Measurements from ENCODE around the gene HNRNPAB.
A peak's percentile ranks its signal among the peaks of the same experiment; 100 is the strongest.

HNRNPAB gene

GRCh38 chr5:178228609-178229008 is 24.3 kb downstream of the HNRNPAB start:
- TF ChIP-seq EGR1 (IDR thresholded peaks at IDR 0.05) (no peak), CEBPB (IDR thresholded peaks at IDR 0.05) (no peak), ZBTB7A (IDR thresholded peaks at IDR 0.05; ENCODE audit: low read depth) (no peak), TCF12 (IDR thresholded peaks at IDR 0.05; ENCODE audit: low read depth) (no peak), YY1 (IDR thresholded peaks at IDR 0.05; ENCODE audit: low read depth) (no peak), NFIC (IDR thresholded peaks at IDR 0.05) (no peak)
- TF ChIP-seq, protein P1, sequence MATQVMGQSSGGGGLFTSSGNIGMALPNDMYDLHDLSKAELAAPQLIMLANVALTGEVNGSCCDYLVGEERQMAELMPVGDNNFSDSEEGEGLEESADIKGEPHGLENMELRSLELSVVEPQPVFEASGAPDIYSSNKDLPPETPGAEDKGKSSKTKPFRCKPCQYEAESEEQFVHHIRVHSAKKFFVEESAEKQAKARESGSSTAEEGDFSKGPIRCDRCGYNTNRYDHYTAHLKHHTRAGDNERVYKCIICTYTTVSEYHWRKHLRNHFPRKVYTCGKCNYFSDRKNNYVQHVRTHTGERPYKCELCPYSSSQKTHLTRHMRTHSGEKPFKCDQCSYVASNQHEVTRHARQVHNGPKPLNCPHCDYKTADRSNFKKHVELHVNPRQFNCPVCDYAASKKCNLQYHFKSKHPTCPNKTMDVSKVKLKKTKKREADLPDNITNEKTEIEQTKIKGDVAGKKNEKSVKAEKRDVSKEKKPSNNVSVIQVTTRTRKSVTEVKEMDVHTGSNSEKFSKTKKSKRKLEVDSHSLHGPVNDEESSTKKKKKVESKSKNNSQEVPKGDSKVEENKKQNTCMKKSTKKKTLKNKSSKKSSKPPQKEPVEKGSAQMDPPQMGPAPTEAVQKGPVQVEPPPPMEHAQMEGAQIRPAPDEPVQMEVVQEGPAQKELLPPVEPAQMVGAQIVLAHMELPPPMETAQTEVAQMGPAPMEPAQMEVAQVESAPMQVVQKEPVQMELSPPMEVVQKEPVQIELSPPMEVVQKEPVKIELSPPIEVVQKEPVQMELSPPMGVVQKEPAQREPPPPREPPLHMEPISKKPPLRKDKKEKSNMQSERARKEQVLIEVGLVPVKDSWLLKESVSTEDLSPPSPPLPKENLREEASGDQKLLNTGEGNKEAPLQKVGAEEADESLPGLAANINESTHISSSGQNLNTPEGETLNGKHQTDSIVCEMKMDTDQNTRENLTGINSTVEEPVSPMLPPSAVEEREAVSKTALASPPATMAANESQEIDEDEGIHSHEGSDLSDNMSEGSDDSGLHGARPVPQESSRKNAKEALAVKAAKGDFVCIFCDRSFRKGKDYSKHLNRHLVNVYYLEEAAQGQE (IDR thresholded peaks at IDR 0.05; ENCODE audit: low read depth) = no peak

DNA sequence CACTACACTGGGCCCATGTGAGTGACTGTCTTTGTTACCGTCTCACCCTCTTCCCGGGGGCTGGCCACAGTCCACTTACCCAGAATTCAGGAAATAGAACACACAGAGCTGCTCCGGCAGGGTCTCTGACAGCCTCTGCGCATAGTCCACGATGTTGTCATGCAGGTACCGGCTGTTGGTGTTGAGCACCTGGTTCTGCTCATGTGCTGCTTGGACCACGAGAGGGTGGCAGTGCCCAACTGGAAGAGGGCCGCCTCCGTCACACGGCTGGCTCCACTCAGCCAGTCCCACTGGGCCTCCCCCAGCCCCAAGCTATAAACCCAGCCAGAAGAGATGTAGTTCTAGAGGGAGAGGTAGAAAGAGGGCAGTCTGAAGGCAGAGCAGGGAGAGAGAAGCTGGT is 25.5 kb downstream of the HNRNPAB start:
- TF ChIP-seq TEAD4 (IDR thresholded peaks at IDR 0.05) (no peak), TCF12 (IDR thresholded peaks at IDR 0.05; ENCODE audit: low read depth) (no peak), ZBTB7A (IDR thresholded peaks at IDR 0.05; ENCODE audit: low read depth) (no peak), YY1 (IDR thresholded peaks at IDR 0.05; ENCODE audit: low read depth) (no peak), CREB1 (IDR thresholded peaks at IDR 0.05; ENCODE audit: low read depth) (no peak), TAF1 (IDR thresholded peaks at IDR 0.05; ENCODE audit: low read depth) (no peak), RAD21 (IDR thresholded peaks at IDR 0.05; ENCODE audit: low read depth) (no peak), EGR1 (IDR thresholded peaks at IDR 0.05) (no peak), CEBPB (IDR thresholded peaks at IDR 0.05) (no peak), NFIC (IDR thresholded peaks at IDR 0.05) (no peak), EP300 (IDR thresholded peaks at IDR 0.05; ENCODE audit: borderline replicate concordance) (no peak), FOXM1 (IDR thresholded peaks at IDR 0.05; ENCODE audit: borderline replicate concordance, low read depth) (no peak)
- TF ChIP-seq, protein P2, sequence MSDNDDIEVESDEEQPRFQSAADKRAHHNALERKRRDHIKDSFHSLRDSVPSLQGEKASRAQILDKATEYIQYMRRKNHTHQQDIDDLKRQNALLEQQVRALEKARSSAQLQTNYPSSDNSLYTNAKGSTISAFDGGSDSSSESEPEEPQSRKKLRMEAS (IDR thresholded peaks at IDR 0.05) = no peak
- TF ChIP-seq, protein P1 (IDR thresholded peaks at IDR 0.05; ENCODE audit: low read depth) = no peak
- TF ChIP-seq, protein P3, sequence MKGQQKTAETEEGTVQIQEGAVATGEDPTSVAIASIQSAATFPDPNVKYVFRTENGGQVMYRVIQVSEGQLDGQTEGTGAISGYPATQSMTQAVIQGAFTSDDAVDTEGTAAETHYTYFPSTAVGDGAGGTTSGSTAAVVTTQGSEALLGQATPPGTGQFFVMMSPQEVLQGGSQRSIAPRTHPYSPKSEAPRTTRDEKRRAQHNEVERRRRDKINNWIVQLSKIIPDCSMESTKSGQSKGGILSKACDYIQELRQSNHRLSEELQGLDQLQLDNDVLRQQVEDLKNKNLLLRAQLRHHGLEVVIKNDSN (IDR thresholded peaks at IDR 0.05) = no peak

- TF ChIP-seq, protein P3 (IDR thresholded peaks at IDR 0.05) = no peak
- TF ChIP-seq ZBTB7A (IDR thresholded peaks at IDR 0.05; ENCODE audit: low read depth) (no peak), RAD21 (IDR thresholded peaks at IDR 0.05; ENCODE audit: low read depth) (no peak), TAF1 (IDR thresholded peaks at IDR 0.05; ENCODE audit: low read depth) (no peak)
- TF ChIP-seq, protein P1 (IDR thresholded peaks at IDR 0.05; ENCODE audit: low read depth) = no peak
Measured at GRCh38 chr5:178230879-178231538, 26.7 kb downstream of the HNRNPAB start.

DNA sequence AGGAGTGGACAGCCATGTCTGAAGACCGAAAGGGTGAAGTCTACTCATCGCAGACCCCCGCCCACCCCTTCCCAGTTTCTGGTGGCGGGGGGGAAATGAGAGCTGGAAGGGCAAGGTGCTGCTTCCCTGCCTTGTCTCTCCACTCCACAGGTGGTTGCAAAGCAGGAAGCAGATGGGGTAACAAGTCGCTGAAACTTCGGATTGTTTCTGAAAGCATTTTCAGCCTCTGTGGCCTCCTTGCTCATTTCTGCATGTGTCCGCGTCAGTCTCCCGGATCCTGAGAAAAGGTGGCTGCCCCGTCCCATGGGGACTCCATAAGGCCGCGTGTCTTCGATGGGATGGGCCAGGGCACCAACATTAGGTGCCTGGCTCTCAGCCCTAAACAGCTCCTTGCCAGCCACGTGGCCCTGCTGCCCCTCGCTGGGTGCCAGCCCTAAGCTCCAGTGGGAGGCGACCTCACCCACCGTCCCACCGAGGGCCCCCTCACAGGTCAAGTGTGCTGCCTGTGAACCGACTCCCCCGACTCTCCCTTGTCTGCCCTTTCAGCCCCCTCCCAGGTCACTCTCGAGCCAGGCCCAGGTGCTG is 27.3 kb downstream of the HNRNPAB start:
- TF ChIP-seq CEBPB (IDR thresholded peaks at IDR 0.05) (no peak), EP300 (IDR thresholded peaks at IDR 0.05; ENCODE audit: borderline replicate concordance) (no peak), TEAD4 (IDR thresholded peaks at IDR 0.05) (no peak), NFIC (IDR thresholded peaks at IDR 0.05) (no peak), TAF1 (IDR thresholded peaks at IDR 0.05; ENCODE audit: low read depth) (no peak), RAD21 (IDR thresholded peaks at IDR 0.05; ENCODE audit: low read depth) (no peak)
- TF ChIP-seq, protein P3 (IDR thresholded peaks at IDR 0.05) = peak; percentile 42; the same call in 1 of the 2 replicates
- TF ChIP-seq, protein P2 (IDR thresholded peaks at IDR 0.05) = no peak; the same call in 1 of the 2 replicates

Data from Ishikawa (cell line).